Fibroblast of lung (primary cell): ENCODE data around the gene KCNT1.

Source experiments
- CTCF ChIP-seq, 2 donors: IDR thresholded peaks in 1 of 2; conservative IDR thresholded peaks in 1 of 2; 1 replicate in 1 of 2; 2 replicates in 1 of 2; pipeline ENCODE4 v1.5.1; 2011 to 2012; ENCODE audit warnings: low read length in 2 of 2, control low read depth in 1 of 2, inconsistent platforms in 1 of 2, low read depth in 1 of 2, mild to moderate bottlenecking in 1 of 2
- EZH2 ChIP-seq: IDR thresholded peaks from 2 replicates; pipeline ENCODE4 v1.5.1; 2012; ENCODE audit warnings: low read length, control low read depth, mild to moderate bottlenecking; ENCODE audit errors: missing control alignments

- TF ChIP-seq CTCF (conservative IDR thresholded peaks at IDR 0.05 in 1 of 2, IDR thresholded peaks at IDR 0.05 in 1 of 2; ENCODE audit: low read depth in 1 of 2, low read length in 2 of 2) (no peak), EZH2 (no peak)
Measured at GRCh38 chr9:135748676-135749075, 46.7 kb downstream of the KCNT1 start.
